Non-pigmented ciliary epithelial cell (primary cell): Measurements from ENCODE around the gene PTPN3.
"Not testable (repeated sequence)": the region's sequence is repeated elsewhere in the genome, so short reads cannot be mapped to it uniquely, and the experiment has no call there.

ENCODE experiments used
- DNase-seq: peaks from one replicate; pipeline ENCODE4 v3.0.0-alpha.2; 2010; ENCODE audit warnings: low read depth

PTPN3 gene

DNA sequence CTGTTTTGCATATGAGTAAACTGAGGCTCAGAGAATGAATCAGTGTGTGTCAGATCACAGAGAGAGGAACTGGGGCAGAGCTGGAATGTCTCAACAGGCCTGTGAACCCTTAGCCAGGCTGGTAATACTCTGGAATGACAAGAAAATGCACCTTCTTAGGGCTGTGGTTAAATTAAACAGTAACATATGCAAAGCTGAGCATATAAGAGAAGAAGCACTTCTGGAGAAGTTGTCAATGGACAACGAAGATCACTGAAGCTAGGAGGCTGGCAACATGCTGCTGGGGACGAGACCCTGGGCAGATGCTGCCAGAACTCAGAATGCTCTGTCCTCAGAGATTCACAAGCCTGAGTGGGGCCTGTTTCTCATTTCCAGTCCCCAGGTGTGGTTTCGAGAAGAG lies 112.6 kb downstream of the PTPN3 start:
- no peak for DNase-seq

DNA sequence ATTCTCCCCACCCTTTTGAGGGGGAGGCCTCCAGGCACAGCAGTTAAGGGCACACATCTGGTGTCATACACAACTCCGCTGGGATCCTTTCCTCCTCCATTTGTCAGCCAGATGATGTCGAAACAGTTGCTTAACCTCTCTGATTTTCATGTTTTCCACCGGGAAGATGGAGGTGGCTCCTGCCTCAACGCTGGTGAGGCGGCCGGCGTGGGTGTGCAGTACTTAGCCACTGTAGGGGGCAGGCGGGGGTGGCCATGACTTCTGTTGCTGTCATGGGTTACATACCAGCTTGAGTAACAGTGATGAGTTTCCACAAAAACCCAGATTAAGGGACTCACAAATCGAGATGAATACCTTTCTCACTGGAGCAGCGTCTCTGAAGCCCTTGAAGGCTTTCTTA lies 114.2 kb downstream of the PTPN3 start:
- no peak for DNase-seq

DNA sequence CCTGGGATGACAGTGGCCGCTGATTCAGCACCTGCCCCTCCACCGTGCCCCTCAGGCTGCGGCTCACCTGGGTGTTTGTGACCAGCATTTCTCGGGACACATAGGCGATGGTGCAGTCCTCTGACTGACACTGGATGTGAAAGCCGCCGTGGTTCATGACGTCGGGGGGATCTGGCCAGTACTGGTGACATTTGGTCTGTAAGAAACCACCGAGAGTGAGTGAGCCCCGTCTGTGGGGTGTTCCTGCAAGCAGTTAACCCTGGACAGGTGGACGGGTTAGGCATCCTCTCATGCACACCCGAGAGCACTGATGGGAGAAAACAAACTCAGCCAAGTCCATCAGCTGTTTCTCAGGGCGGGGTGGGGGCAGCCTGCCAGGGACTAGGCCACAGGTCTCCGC lies 114.8 kb downstream of the PTPN3 start:
- DNase-seq, result no peak

- DNase-seq, result no peak
These were observed 115.5 kb downstream of the PTPN3 start for GRCh38 chr9:109382585-109382984.

GRCh38 chr9:109382182-109382581 lies 115.9 kb downstream of the PTPN3 start:
- DNase-seq, result no peak

DNA sequence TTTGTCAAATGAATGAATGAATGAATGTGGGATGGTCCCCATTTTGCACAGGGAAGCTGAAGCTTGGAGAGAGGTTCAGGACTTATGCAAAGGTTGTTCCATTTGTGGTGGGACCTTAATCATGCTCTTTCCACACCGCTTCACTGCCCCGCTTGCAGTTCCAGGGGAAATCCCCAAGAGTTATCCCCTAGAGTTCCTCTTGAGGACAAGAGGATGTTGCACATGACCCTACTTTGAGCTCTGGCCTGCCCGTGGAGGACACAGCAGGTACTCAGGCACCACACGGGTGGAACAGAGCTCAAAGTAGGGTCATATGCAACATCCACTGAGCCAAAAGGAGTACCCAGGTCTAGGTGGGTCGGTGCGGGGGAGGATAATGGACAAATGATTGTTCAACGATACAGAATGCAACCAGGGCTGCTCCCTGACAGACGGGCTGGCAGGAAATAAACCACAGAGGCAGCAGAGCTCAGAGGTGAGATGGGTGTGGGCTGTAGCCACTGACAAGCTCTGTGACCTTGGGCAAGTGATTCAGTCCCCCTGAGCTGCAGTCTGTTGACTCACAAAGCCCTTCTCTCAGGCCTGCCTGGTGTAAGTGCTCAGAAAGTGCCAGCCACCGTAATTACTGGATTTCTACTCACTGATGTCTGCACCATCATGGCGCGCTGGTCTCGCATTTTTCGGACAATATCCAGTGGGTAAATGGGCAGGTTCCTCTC lies 116.9 kb downstream of the PTPN3 start:
- no peak for DNase-seq

DNA sequence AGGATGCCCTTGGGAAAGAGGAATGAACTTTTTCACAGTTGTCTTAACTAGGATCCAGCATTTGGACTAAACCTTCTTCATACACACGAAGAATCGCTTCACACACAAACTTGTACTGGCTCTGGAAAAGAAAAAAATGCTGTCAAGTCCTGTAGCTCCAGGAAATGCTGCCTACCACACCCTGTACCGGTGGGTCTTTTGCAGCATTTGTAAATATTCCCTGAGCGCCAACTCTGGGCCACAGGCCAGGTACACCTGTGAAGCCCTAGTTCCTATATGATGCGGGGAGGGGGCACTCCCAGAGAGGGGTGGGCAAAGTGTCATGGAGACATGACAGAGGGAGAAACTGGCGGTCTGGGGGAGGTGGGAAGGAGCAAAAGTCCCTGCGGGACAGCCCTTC lies 118.6 kb downstream of the PTPN3 start:
- DNase-seq, result no peak

GRCh38 chr9:109378316-109378715 lies 119.8 kb downstream of the PTPN3 start:
- no peak for DNase-seq

DNA sequence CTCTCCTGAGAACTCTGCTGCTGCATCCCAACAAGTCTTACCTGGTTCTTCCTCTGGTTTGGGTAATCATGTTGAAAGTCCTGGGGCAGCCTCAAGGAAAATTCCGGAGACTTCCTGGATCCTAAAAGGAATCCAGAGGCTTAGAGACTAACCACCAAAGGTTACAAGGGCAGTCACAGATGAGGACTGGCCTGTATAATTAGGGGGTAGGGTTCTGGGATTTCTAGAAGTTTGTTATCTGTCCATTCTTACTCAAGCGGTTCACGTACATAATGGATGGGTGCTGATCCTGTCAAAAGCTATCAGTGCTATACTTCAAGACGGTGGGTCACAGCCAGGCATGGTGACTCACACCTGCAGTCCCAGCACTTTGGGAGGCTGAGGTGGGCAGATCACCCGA lies 125.9 kb downstream of the PTPN3 start:
- DNase-seq, result no peak

DNA sequence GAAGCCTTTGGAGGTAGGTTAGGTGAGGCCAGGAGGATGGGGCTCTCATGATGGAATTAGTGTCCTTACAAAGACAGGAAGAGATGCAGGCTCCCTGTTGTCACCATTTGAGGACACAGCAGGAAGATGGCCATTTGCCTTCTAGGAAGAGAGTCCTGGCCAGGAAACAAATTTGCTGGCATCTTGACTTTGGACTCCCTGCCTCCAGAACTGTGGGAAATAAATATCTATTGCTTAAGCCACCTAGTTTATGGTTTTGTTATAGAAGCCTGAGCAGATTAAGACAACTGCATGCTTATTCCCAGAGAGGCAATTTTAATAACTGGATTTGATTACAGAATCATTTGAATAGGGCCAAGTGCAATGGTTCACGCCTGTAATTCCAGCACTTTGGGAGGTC lies 126.7 kb downstream of the PTPN3 start:
- no peak for DNase-seq

DNA sequence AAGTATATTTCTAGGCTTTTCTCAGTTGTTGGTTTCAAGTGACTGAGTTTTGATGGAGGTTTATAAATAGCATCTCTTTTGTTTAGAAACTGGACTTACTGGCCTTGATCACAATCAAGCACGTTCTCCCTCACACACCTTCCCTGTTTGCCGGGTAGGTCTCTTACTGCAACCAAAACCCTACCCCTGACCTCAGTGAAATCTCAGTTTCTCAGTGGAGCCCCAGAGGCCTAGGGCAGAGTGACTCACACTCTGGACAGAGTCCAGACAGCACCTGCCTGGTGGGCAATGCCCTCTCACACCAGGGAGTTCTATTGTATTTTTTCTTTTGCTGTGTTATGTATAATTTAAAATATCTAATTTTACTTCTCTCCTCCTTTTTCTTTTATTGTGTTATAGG lies 128.8 kb downstream of the PTPN3 start:
- no peak for DNase-seq

- DNase-seq, result no peak
These were observed 137.3 kb downstream of the PTPN3 start for GRCh38 chr9:109360771-109361170.

DNA sequence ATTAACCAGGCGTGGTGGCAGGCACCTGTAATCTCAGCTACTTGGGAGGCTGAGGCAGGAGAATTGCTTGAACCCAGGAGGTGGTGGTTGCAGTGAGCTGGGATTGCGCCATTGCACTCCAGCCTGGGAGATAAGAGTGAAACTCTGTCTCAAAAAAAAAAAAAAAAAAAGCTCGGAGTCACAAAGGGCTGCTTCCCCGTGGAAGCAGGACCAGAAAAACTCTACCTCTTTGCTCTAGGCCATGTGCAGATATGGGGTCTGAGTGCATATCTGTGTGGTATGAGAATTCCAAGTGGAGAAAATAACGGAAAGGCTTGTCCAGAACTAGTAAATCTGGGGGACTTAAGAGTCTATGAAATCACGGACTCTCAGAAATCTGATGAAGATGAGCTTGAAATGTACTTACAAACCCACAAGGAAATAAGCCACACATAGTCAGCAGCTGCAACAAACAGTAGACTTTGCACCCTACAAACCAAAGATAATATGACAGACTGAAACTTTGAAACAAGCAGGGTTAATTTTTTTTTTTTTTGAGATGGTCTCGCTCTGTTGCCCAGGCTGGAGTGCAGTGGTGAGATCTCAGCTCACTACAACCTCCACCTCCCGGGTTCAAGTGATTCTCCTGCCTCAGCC lies 139.0 kb downstream of the PTPN3 start:
- not testable (repeated sequence) for DNase-seq

GRCh38 chr9:109355564-109356297 lies 142.4 kb downstream of the PTPN3 start:
- DNase-seq, result no peak

DNA sequence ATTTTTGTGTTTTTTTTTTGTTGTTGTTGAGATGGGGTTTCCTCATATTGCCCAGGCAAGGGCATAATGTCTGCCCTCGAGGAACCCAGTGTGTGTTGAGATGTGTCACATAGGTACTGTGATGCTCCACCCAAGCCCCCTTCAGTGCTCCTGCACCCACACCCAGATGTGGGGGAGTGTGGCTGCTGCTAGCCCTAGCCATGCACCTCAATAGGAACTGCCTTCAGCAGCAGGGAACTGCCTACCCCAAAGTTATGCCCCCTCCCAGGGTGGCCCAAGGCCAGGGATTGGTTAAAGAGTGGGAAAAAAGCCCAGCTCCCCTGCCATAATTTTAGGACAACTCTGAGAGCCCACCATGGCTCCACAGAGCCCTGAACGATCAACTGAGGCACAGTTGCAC lies 143.9 kb downstream of the PTPN3 start:
- no peak for DNase-seq

- DNase-seq, result no peak
These were observed 147.1 kb downstream of the PTPN3 start for GRCh38 chr9:109351032-109351431.

- peak; percentile 68 for DNase-seq
These were observed 148.7 kb downstream of the PTPN3 start for GRCh38 chr9:109349421-109349846.

DNA sequence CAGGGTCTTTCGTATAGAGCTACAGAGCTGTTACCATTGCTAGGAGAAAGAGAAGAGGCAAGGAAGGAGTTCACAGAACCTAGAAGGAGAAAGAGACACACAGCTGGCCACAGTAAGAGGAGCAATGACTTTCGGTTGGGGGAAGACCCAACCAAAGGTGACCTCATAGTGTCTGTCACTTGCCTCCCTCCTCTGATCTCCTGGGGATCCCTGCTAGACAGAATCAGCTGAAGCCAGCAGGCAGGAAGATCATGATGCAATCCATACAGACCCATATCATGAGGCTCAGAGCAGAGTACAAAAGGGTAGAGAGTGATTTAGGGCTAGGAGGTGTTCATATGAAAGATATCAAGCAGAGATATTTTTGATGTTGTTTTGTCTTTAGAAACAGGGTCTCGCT lies 151.2 kb downstream of the PTPN3 start:
- no peak for DNase-seq

- DNase-seq, result no peak
These were observed 153.2 kb downstream of the PTPN3 start for GRCh38 chr9:109344866-109345265.

DNA sequence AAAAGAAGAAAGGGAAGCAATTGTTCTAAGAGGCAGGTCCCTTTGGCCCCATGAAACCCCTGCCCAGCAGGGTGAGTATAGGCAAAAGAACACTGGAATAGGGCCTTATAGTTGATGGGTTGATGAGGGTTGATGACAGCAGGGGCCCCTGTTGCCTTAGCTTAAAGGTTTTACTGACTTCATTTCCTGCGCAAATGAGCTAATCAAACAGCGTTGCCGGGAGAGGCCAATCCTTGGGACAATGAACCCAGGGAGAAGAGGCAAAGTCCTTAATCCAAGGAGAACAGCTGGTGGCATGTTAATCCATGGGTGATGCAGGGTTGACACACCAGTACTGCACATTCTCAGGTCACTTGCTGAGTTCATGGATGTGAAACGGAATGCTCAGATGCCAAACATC lies 155.2 kb downstream of the PTPN3 start:
- DNase-seq, result no peak

GRCh38 chr9:109341561-109341960 lies 156.5 kb downstream of the PTPN3 start:
- DNase-seq, result no peak

- DNase-seq, result not testable (repeated sequence)
These were observed 157.1 kb downstream of the PTPN3 start for GRCh38 chr9:109340979-109341378.

DNA sequence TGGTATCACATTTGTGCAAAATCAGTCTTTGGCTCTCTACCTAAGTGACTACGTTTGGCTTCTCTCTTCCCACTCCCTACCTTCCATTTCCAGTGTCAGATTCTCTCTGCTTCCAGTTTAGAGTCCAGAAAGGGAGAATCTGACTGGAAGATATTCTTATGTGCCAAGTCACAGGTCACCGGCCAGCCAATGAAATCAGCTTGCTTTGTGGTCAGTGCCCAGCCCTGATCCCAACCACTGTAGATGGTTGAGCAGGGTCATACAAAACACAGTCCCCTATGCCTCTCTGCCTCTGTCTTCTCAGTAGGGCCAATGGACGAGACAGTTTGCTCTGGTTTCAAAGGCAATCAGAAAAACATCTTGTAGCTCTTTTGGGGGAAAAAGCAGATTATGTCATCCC lies 161.7 kb downstream of the PTPN3 start:
- no peak for DNase-seq
